ENCODE results near the gene C2orf72.

- TF ChIP-seq CTCF (IDR thresholded peaks at IDR 0.05; ENCODE audit: low read depth, low read length, missing input control) (peak; percentile 88), RAD21 (IDR thresholded peaks at IDR 0.05) (peak; percentile 72 to 79), MAX (IDR thresholded peaks at IDR 0.05) (no peak)
Measured at GRCh38 chr2:231052494-231053451, 15.4 kb downstream of the C2orf72 start.
